ENCODE results near the gene TSKU. TPM values are rescaled to one million over a fixed set of nuclear protein-coding genes. Genes with fewer than 3 reads are reported as not detected.
A peak's percentile ranks its signal among the peaks of the same experiment; 100 is the strongest.

Gene TSKU
- total RNA-seq, 1 donor from 2014 or later: 42.3 TPM

- peaks cover 58% of the 10 kb centered on the region for H3K4me1 Mint-ChIP-seq (ENCODE audit: low read depth)
- H3K27ac Mint-ChIP-seq (ENCODE audit: unreplicated experiment): peak overlapping the region; percentile 93
- H3K36me3 Mint-ChIP-seq (ENCODE audit: low read depth): peaks cover 1% of the 10 kb centered on the region
- peak; percentile 56 for DNase-seq (ENCODE audit: low spot score)
- no peaks in the 10 kb centered on the region for H3K27me3 Mint-ChIP-seq (ENCODE audit: low read depth)
- no peak overlapping the region for H3K4me3 Mint-ChIP-seq (ENCODE audit: unreplicated experiment)
- no peak for TF ChIP-seq CTCF (IDR thresholded peaks at IDR 0.05)
- H3K9me3 Mint-ChIP-seq (ENCODE audit: low read depth): peaks cover 6% of the 10 kb centered on the region
These were observed 11.6 kb upstream of the TSKU start for GRCh38 chr11:76771446-76772099.

- H3K9me3 Mint-ChIP-seq (ENCODE audit: low read depth): peaks cover 12% of the 10 kb centered on the region
- DNase-seq (ENCODE audit: low spot score): no peak
- TF ChIP-seq CTCF (IDR thresholded peaks at IDR 0.05): no peak
- H3K4me3 Mint-ChIP-seq (ENCODE audit: unreplicated experiment): no peak overlapping the region
- peaks cover 54% of the 10 kb centered on the region for H3K4me1 Mint-ChIP-seq (ENCODE audit: low read depth)
- no peaks in the 10 kb centered on the region for H3K27me3 Mint-ChIP-seq (ENCODE audit: low read depth)
- H3K27ac Mint-ChIP-seq (ENCODE audit: unreplicated experiment): no peak overlapping the region
- peaks cover 7% of the 10 kb centered on the region for H3K36me3 Mint-ChIP-seq (ENCODE audit: low read depth)
These were observed 10.9 kb upstream of the TSKU start for GRCh38 chr11:76772100-76772782.

GRCh38 chr11:76772783-76773106, 10.4 kb upstream of the TSKU start:
- DNase-seq (ENCODE audit: low spot score): peak; percentile 39
- Mint-ChIP-seq H3K27ac (ENCODE audit: unreplicated experiment) (no peak overlapping the region), H3K9me3 (ENCODE audit: low read depth) (peaks cover 16% of the 10 kb centered on the region), H3K36me3 (ENCODE audit: low read depth) (peaks cover 10% of the 10 kb centered on the region), H3K4me3 (ENCODE audit: unreplicated experiment) (no peak overlapping the region), H3K4me1 (ENCODE audit: low read depth) (peaks cover 48% of the 10 kb centered on the region), H3K27me3 (ENCODE audit: low read depth) (no peaks in the 10 kb centered on the region)
- no peak for TF ChIP-seq CTCF (IDR thresholded peaks at IDR 0.05)

GRCh38 chr11:76773921-76774361, 9.2 kb upstream of the TSKU start:
- DNase-seq (ENCODE audit: low spot score): no peak
- Mint-ChIP-seq H3K27ac (ENCODE audit: unreplicated experiment) (no peak overlapping the region), H3K4me3 (ENCODE audit: unreplicated experiment) (no peak overlapping the region), H3K4me1 (ENCODE audit: low read depth) (peaks cover 43% of the 10 kb centered on the region), H3K36me3 (ENCODE audit: low read depth) (peaks cover 10% of the 10 kb centered on the region), H3K27me3 (ENCODE audit: low read depth) (no peaks in the 10 kb centered on the region), H3K9me3 (ENCODE audit: low read depth) (peaks cover 16% of the 10 kb centered on the region)
- no peak for TF ChIP-seq CTCF (IDR thresholded peaks at IDR 0.05)

- no peak for TF ChIP-seq CTCF (IDR thresholded peaks at IDR 0.05)
- H3K4me1 Mint-ChIP-seq (ENCODE audit: low read depth): peaks cover 30% of the 10 kb centered on the region
- peaks cover 16% of the 10 kb centered on the region for H3K9me3 Mint-ChIP-seq (ENCODE audit: low read depth)
- DNase-seq (ENCODE audit: low spot score): no peak
- H3K36me3 Mint-ChIP-seq (ENCODE audit: low read depth): peaks cover 10% of the 10 kb centered on the region
- H3K27ac Mint-ChIP-seq (ENCODE audit: unreplicated experiment): no peak overlapping the region
- no peak overlapping the region for H3K4me3 Mint-ChIP-seq (ENCODE audit: unreplicated experiment)
- no peaks in the 10 kb centered on the region for H3K27me3 Mint-ChIP-seq (ENCODE audit: low read depth)
These were observed 6.7 kb upstream of the TSKU start for GRCh38 chr11:76776472-76776871.
